D721Med (cell line): ENCODE measurements around the gene CAP2.

Experiments
- DNase-seq: peaks from one replicate; pipeline ENCODE4 v3.0.0; 2011; ENCODE audit warnings: low spot score; ENCODE audit not compliant: insufficient read length
- FAIRE-seq: peaks from 2 replicates; lab custom pipeline; 2011; peaks lifted over from hg19 to GRCh38; lab: Jason Lieb, UNC
- CTCF ChIP-seq: IDR thresholded peaks from 2 replicates; pipeline ENCODE4 v1.5.1; 2012; ENCODE audit warnings: mild to moderate bottlenecking, control low read depth; ENCODE audit not compliant: insufficient read depth; ENCODE audit errors: missing control alignments

Gene CAP2

GRCh38 chr6:17588011-17588410 is 194.6 kb downstream of the CAP2 start:
- no peak for FAIRE-seq
- TF ChIP-seq CTCF, result no peak
- DNase-seq, result no peak

DNA sequence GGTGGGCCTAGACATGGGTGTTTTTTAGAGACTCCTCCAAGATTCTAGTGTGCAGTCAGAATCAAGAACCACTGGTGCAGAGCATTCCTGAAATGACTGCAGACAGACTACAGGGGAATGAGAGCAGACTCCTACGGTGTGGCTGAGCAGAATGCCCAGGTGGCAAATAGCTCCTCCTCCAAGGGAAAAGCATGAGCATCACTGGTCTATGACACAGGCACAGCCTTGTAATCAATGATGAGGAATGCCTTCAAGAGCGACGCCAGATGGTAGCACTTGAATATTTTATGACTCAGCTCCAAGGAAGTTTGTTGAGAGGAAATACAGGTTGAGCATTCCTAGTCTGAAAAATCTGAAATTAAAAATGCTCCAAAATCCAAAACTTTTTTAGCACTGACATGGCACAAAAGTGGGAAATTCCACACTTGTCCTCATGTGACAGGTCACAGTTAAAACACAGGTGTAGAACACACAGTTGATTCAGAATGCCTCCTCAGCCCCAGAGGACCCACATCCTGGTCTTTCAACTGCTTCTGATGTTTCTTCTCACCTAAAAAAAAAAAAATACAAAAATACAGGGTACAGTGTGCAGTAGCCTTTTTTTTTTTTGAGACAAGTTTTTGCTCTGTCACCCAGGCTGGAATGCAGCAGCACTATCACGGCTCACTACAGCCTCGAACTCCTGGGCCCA is 196.2 kb downstream of the CAP2 start:
- no peak for DNase-seq
- FAIRE-seq, result no peak

GRCh38 chr6:17591287-17591686 is 197.9 kb downstream of the CAP2 start:
- no peak for DNase-seq
- FAIRE-seq, result no peak
- no peak for TF ChIP-seq CTCF

More for the DNA sequence above, 196.2 kb downstream of the CAP2 start:
- TF ChIP-seq CTCF, result peak; percentile 16

DNA sequence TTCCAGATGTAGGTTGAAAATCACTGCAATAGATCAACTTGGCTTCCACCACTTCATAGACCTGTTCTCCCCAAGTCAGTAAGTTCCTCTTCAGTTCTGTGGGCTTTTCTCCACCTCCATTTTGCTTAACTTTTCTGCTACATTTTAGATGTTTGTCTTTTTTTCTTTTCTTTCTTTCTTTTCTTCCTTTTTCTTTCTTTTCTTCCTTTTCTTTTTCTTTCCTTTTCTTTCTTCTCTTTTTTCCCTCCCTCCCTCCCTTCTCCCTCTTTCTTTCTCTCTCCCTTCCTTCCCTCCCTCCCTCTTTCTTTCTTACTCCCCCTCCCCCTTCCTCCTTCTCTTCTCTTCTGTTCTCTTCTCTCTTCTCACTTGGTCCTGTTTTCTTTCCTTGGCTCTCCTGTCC is 199.9 kb downstream of the CAP2 start:
- DNase-seq, result no peak

DNA sequence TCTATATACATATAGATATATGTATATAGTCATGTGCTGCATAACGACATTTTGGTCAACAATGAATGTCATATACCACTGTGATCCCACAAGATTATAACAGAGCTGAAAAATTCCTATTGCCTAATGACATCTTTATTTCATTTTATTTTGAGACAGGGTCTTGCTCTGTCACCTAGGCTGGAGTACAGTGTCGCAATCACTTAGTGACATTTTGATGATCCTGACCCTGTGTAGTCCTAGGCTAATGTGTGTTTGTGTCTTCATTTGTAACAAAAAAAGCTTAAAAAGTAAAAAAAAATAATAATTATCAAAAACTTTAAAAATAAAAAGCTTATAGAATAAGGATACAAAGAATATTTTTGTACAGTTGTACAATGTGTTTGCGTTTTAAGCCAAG is 202.7 kb downstream of the CAP2 start:
- DNase-seq, result no peak
- FAIRE-seq, result no peak
- no peak for TF ChIP-seq CTCF

More for the DNA sequence above, 199.9 kb downstream of the CAP2 start:
- no peak for TF ChIP-seq CTCF
- no peak for FAIRE-seq

GRCh38 chr6:17599877-17600526 is 206.6 kb downstream of the CAP2 start, which contains the start of gene FAM8A1:
Gene FAM8A1 (plus strand): TSS chr6:17600302. CDS start chr6:17600410, 108 bp downstream.
- FAIRE-seq (no peak), DNase-seq (peak; percentile 67)
- TF ChIP-seq CTCF, result no peak
